ENCODE measurements around the gene LDHD.

GRCh38 chr16:75101635-75102034 is 14.9 kb downstream of the LDHD start:
- TF ChIP-seq POLR2A (IDR thresholded peaks at IDR 0.05) = no peak
- TF ChIP-seq, protein P1, sequence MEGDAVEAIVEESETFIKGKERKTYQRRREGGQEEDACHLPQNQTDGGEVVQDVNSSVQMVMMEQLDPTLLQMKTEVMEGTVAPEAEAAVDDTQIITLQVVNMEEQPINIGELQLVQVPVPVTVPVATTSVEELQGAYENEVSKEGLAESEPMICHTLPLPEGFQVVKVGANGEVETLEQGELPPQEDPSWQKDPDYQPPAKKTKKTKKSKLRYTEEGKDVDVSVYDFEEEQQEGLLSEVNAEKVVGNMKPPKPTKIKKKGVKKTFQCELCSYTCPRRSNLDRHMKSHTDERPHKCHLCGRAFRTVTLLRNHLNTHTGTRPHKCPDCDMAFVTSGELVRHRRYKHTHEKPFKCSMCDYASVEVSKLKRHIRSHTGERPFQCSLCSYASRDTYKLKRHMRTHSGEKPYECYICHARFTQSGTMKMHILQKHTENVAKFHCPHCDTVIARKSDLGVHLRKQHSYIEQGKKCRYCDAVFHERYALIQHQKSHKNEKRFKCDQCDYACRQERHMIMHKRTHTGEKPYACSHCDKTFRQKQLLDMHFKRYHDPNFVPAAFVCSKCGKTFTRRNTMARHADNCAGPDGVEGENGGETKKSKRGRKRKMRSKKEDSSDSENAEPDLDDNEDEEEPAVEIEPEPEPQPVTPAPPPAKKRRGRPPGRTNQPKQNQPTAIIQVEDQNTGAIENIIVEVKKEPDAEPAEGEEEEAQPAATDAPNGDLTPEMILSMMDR (IDR thresholded peaks at IDR 0.05) = no peak
